ENCODE data around the gene DIPK1B.

DIPK1B gene

GRCh38 chr9:136712690-136713544 lies 545 bp downstream of the DIPK1B start:
- DNase-seq (no peak), ATAC-seq (no peak)
- Mint-ChIP-seq H3K9me3 (no peaks in the 10 kb centered on the region), H3K4me3 (peak overlapping the region; percentile 17), H3K27ac (no peak overlapping the region), H3K36me3 (ENCODE audit: low read depth) (no peaks in the 10 kb centered on the region), H3K4me1 (peaks cover 6% of the 10 kb centered on the region), H3K27me3 (peaks cover 38% of the 10 kb centered on the region)

GRCh38 chr9:136713550-136713949 lies 1.2 kb downstream of the DIPK1B start:
- Mint-ChIP-seq H3K27ac (no peak overlapping the region), H3K9me3 (no peaks in the 10 kb centered on the region), H3K4me3 (peak overlapping the region; percentile 17), H3K4me1 (peaks cover 6% of the 10 kb centered on the region), H3K36me3 (ENCODE audit: low read depth) (no peaks in the 10 kb centered on the region), H3K27me3 (peaks cover 36% of the 10 kb centered on the region)
- ATAC-seq (no peak), DNase-seq (no peak)

GRCh38 chr9:136714096-136714892 lies 1.9 kb downstream of the DIPK1B start:
- H3K4me1 Mint-ChIP-seq = peaks cover 6% of the 10 kb centered on the region
- ATAC-seq (no peak), DNase-seq (no peak)
- no peak overlapping the region for H3K4me3 Mint-ChIP-seq
- H3K27me3 Mint-ChIP-seq = peaks cover 36% of the 10 kb centered on the region
- no peak overlapping the region for H3K27ac Mint-ChIP-seq
- H3K9me3 Mint-ChIP-seq = no peaks in the 10 kb centered on the region
- no peaks in the 10 kb centered on the region for H3K36me3 Mint-ChIP-seq (ENCODE audit: low read depth)

DNA sequence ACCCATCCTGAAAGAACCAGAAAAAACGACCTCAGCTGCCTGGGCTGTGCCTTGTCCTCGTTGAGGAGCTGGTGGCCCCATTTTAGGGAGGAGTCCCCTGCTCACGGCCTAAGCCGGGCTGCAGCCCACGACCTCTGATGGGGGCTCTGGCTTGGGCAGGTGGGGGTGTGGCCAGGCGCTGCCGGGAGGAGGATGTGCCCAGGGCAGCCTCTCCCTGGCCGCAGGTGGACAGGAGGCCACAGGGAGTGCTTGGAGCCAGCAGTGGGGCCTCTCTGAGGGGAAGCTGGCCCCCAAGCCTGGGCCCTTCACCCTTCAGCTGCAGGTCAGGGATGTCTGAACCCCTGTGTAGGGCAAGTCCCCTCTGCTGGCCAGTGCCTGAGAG lies 2.5 kb downstream of the DIPK1B start:
- Mint-ChIP-seq H3K36me3 (ENCODE audit: low read depth) (no peaks in the 10 kb centered on the region), H3K4me1 (peaks cover 6% of the 10 kb centered on the region), H3K27ac (no peak overlapping the region), H3K9me3 (no peaks in the 10 kb centered on the region), H3K4me3 (no peak overlapping the region), H3K27me3 (peaks cover 36% of the 10 kb centered on the region)
- DNase-seq (no peak), ATAC-seq (no peak)

GRCh38 chr9:136717399-136717798 lies 5.0 kb downstream of the DIPK1B start:
- Mint-ChIP-seq H3K4me1 (peaks cover 4% of the 10 kb centered on the region), H3K9me3 (no peaks in the 10 kb centered on the region), H3K27me3 (peaks cover 19% of the 10 kb centered on the region), H3K4me3 (no peak overlapping the region), H3K27ac (no peak overlapping the region), H3K36me3 (ENCODE audit: low read depth) (peaks cover 5% of the 10 kb centered on the region)
- ATAC-seq (no peak), DNase-seq (no peak)

- H3K9me3 Mint-ChIP-seq = no peaks in the 10 kb centered on the region
- peaks cover 5% of the 10 kb centered on the region for H3K4me1 Mint-ChIP-seq
- H3K36me3 Mint-ChIP-seq (ENCODE audit: low read depth) = peaks cover 6% of the 10 kb centered on the region
- ATAC-seq = no peak
- no peak overlapping the region for H3K27ac Mint-ChIP-seq
- DNase-seq = no peak
- H3K27me3 Mint-ChIP-seq = peaks cover 13% of the 10 kb centered on the region
- no peak overlapping the region for H3K4me3 Mint-ChIP-seq
These were observed 6.2 kb downstream of the DIPK1B start for GRCh38 chr9:136718345-136719194.

DNA sequence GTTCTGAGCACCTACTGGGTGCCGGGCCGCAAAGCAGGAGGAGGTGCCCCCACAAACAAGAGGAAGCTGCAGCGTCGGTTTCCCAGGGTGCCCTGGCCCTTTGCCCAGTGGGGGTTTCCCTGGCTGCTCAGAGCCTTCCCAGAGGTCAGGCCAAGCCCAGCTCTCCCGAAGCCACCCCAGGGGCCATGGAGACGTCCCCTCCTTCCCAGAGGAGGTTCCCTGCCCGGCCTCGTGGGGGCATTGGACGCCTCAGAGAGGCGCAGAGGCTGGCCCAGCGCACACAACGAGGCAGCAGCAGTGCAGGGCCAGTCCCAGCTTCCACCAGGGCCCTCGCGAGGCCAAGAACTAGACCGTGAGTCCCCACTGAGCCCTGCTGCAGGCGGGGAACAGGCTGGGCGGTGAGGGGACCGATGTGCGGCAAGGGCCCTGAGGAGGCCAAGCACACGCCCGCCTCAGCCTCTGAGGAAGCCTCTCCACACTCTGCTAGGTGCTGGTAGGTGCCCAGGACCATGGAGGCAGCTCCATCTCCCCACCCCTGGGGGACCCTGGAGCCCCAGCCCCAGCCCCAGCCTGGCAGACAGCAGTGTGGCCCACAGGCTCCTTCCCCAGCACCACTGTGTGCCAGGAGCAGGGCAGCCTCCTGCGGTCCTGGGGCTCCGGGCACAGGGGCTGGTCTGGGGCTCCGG lies 7.0 kb downstream of the DIPK1B start:
- Mint-ChIP-seq H3K4me1 (peaks cover 11% of the 10 kb centered on the region), H3K27ac (no peak overlapping the region), H3K27me3 (peaks cover 8% of the 10 kb centered on the region), H3K9me3 (no peaks in the 10 kb centered on the region), H3K4me3 (no peak overlapping the region), H3K36me3 (ENCODE audit: low read depth) (peaks cover 13% of the 10 kb centered on the region)
- ATAC-seq (peak; percentile 13), DNase-seq (peak; percentile 39)

- ATAC-seq (no peak), DNase-seq (no peak)
- Mint-ChIP-seq H3K9me3 (no peaks in the 10 kb centered on the region), H3K27ac (no peak overlapping the region), H3K36me3 (ENCODE audit: low read depth) (peaks cover 23% of the 10 kb centered on the region), H3K4me1 (peaks cover 15% of the 10 kb centered on the region), H3K4me3 (no peak overlapping the region), H3K27me3 (peaks cover 6% of the 10 kb centered on the region)
These were observed 8.0 kb downstream of the DIPK1B start for GRCh38 chr9:136720251-136720897.

GRCh38 chr9:136720898-136721338 lies 8.5 kb downstream of the DIPK1B start:
- Mint-ChIP-seq H3K36me3 (ENCODE audit: low read depth) (peaks cover 29% of the 10 kb centered on the region), H3K9me3 (no peaks in the 10 kb centered on the region), H3K4me1 (peaks cover 20% of the 10 kb centered on the region), H3K27me3 (peaks cover 1% of the 10 kb centered on the region), H3K4me3 (no peak overlapping the region), H3K27ac (no peak overlapping the region)
- DNase-seq (no peak), ATAC-seq (no peak)

GRCh38 chr9:136721339-136722092 lies 9.1 kb downstream of the DIPK1B start:
- DNase-seq (no peak), ATAC-seq (no peak)

GRCh38 chr9:136722093-136722968 lies 10.0 kb downstream of the DIPK1B start:
- no peak overlapping the region for H3K27ac Mint-ChIP-seq
- H3K4me1 Mint-ChIP-seq = peaks cover 30% of the 10 kb centered on the region
- no peak for DNase-seq
- ATAC-seq = no peak
- no peak overlapping the region for H3K4me3 Mint-ChIP-seq
- H3K9me3 Mint-ChIP-seq = no peaks in the 10 kb centered on the region
- peaks cover 3% of the 10 kb centered on the region for H3K27me3 Mint-ChIP-seq
- peaks cover 41% of the 10 kb centered on the region for H3K36me3 Mint-ChIP-seq (ENCODE audit: low read depth)

More at GRCh38 chr9:136721339-136722092, 9.1 kb downstream of the DIPK1B start:
- Mint-ChIP-seq H3K9me3 (no peaks in the 10 kb centered on the region), H3K36me3 (ENCODE audit: low read depth) (peaks cover 35% of the 10 kb centered on the region), H3K27ac (no peak overlapping the region), H3K4me3 (no peak overlapping the region), H3K4me1 (peaks cover 25% of the 10 kb centered on the region), H3K27me3 (no peaks in the 10 kb centered on the region)

- no peaks in the 10 kb centered on the region for H3K9me3 Mint-ChIP-seq
- peaks cover 3% of the 10 kb centered on the region for H3K27me3 Mint-ChIP-seq
- no peak for ATAC-seq
- no peak overlapping the region for H3K27ac Mint-ChIP-seq
- peak overlapping the region; percentile 17 for H3K4me3 Mint-ChIP-seq
- peak; percentile 23 for DNase-seq
- H3K36me3 Mint-ChIP-seq (ENCODE audit: low read depth) = peaks cover 45% of the 10 kb centered on the region
- peaks cover 32% of the 10 kb centered on the region for H3K4me1 Mint-ChIP-seq
These were observed 10.6 kb downstream of the DIPK1B start for GRCh38 chr9:136722969-136723356.
